Cardiac fibroblast (primary cell): ENCODE results near the gene BTBD3.

Experiments
- DNase-seq, 2 donors: peaks; one replicate each; pipeline versions ENCODE4 v3.0.0 to v3.0.0-alpha.2; 2010; ENCODE audit warnings: low read depth in 2 of 2
- H3K4me3 ChIP-seq, 2 donors: replicated peaks in 1 of 2; 1 replicate in 1 of 2; 2 replicates in 1 of 2; pipeline ENCODE4 v1.5.1; 2011; ENCODE audit warnings: low read depth in 2 of 2, low read length in 2 of 2, mild to moderate bottlenecking in 2 of 2, moderate library complexity in 1 of 2
- CTCF ChIP-seq: IDR thresholded peaks from one replicate; pipeline ENCODE4 v1.5.1; 2011; ENCODE audit warnings: low read depth, mild to moderate bottlenecking, low read length, inconsistent platforms

Gene BTBD3

DNA sequence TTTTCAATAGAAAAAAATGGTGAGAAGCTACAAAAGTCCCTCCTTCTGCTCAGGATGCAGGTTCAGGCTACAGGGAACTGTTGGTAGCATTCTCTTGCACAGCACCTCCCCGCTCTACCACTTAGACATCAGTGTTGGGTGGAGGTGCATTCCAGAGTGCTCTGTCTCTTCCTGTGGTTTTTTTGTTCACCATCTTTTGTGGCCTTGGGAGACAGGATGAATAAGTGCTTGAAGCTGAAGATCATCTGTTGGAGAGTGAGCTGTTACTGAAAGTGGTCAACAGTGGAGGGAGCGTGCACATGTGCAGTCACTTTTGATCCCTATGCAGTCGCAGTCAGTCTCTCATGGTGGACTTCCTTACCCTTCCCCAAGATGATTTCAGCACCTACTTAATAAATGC lies 16.6 kb upstream of the BTBD3 start:
- no peak overlapping the region for H3K4me3 ChIP-seq
- DNase-seq = peak; percentile 25 to 90

GRCh38 chr20:11902285-11902697 lies 15.4 kb upstream of the BTBD3 start:
- TF ChIP-seq CTCF = no peak
- no peak overlapping the region for H3K4me3 ChIP-seq
- DNase-seq = peak; percentile 17 to 74

More for the DNA sequence above, 16.6 kb upstream of the BTBD3 start:
- TF ChIP-seq CTCF = no peak

- no peak overlapping the region for H3K4me3 ChIP-seq
- DNase-seq = no peak
- TF ChIP-seq CTCF = no peak
Observed at GRCh38 chr20:11905460-11906179, 12.1 kb upstream of the BTBD3 start.

GRCh38 chr20:11906626-11907480 lies 10.8 kb upstream of the BTBD3 start:
- DNase-seq = no peak
- H3K4me3 ChIP-seq = no peak overlapping the region
- TF ChIP-seq CTCF = no peak

DNA sequence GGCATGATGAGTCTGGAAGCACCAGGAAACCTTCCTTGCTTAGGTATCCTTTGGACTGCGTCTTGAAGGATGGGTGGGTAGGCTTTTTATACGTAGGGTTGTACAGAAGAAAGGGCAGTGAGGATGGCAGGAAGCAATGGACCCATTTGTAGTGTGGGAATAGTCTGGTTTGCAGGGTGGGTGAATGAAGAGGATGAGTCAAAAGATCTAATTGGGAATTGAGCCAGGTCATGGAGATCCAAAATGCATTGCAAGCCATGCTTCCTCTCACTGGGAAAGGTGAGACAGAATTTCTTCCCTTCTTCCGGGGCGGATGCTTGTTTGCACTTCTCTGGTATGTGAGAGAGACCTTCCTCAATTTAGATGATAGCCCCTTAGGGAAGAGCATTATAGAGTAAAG lies 10.1 kb upstream of the BTBD3 start:
- peak in 1 of 2 donors; percentile 37 for DNase-seq
- no peak for TF ChIP-seq CTCF
- no peak overlapping the region for H3K4me3 ChIP-seq

- no peak overlapping the region for H3K4me3 ChIP-seq
- peak; percentile 58 for TF ChIP-seq CTCF
- DNase-seq = peak; percentile 30 to 37
Observed at GRCh38 chr20:11912013-11912658, 5.6 kb upstream of the BTBD3 start.
